IPS DF 6.9 (cell line): Measurements from ENCODE around the gene RXFP2.

Experiments used
- DNase-seq: peaks from one replicate; pipeline ENCODE4 v3.0.0-alpha.2; 2013; ENCODE audit warnings: low read depth, low spot score
- H3K27ac ChIP-seq: one replicate; pipeline ENCODE4 v1.5.1; 2013; ENCODE audit warnings: low read length, control low read depth
- H3K27me3 ChIP-seq: 2 replicates; pipeline ENCODE4 v1.6.1; 2013; ENCODE audit warnings: mild to moderate bottlenecking, low read length; ENCODE audit not compliant: control insufficient read depth, insufficient read depth
- H3K36me3 ChIP-seq: 2 replicates; pipeline ENCODE4 v1.6.1; 2013; ENCODE audit warnings: low read length; ENCODE audit not compliant: control insufficient read depth, insufficient read depth
- H3K4me1 ChIP-seq: 2 replicates; pipeline ENCODE4 v1.6.1; 2013; ENCODE audit warnings: low read length; ENCODE audit not compliant: control insufficient read depth, insufficient read depth
- H3K4me3 ChIP-seq: 2 replicates; pipeline ENCODE4 v1.5.1; 2013; ENCODE audit warnings: mild to moderate bottlenecking, low read length
- H3K9me3 ChIP-seq: 2 replicates; pipeline ENCODE4 v1.6.1; 2013; ENCODE audit warnings: low read length, inconsistent platforms; ENCODE audit not compliant: control insufficient read depth, insufficient read depth
- WGBS: extraction: QIAGEN DNeasy Blood & Tissue Kit; methylation state at CpG from one replicate; pipeline ENCODE4 v1.1.7; 2013; ENCODE audit warnings: mixed read lengths, missing lambda C conversion rate; ENCODE audit not compliant: insufficient read length, insufficient coverage; 5-methylcytosine and 5-hydroxymethylcytosine counted together

Gene RXFP2

GRCh38 chr13:31733066-31733465 lies 6.3 kb upstream of the RXFP2 start:
- Histone ChIP-seq H3K36me3 (no peaks in the 10 kb centered on the region), H3K4me3 (no peak overlapping the region), H3K9me3 (no peaks in the 10 kb centered on the region; the same call in 1 of the 2 replicates), H3K27me3 (no peaks in the 10 kb centered on the region), H3K4me1 (no peaks in the 10 kb centered on the region), H3K27ac (no peak overlapping the region)
- no CpG with 5 or more reads among the region's 5 CpGs for WGBS
- DNase-seq: no peak

GRCh38 chr13:31733647-31734046 lies 5.7 kb upstream of the RXFP2 start:
- Histone ChIP-seq H3K27ac (no peak overlapping the region), H3K4me3 (no peak overlapping the region), H3K27me3 (no peaks in the 10 kb centered on the region), H3K9me3 (no peaks in the 10 kb centered on the region; the same call in 1 of the 2 replicates), H3K4me1 (no peaks in the 10 kb centered on the region), H3K36me3 (no peaks in the 10 kb centered on the region)
- no CpG with 5 or more reads among the region's 2 CpGs for WGBS
- no peak for DNase-seq

DNA sequence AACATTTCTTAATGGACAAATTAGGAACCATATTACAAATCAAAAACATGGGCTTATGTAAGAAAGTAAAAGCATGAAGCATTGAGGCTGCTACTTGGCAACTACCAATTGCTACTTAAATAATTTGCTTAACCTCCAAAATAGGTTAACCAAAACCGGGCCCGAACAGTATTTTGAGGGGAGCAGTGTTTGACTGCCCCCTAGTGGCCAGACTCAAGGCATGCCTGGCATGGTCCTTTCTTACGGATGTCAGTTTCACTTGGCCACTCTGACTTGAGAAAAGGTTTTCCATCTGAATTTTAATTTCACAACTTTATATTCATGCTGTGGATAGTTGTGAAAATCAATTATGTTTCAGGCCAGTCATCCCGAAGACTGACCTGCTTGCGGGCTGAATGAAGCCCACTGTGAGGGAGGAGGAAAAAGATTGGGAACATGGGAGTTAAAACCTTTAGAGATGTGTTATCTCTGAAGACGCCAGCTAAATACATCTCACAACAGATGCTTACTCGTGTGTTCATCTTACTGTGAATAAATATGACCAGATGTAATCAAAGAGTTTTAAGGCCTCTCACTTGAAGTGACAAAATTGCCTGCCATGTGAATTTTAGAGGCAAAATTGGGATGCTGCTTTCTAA lies 2.9 kb downstream of the RXFP2 start:
- Histone ChIP-seq H3K36me3 (no peaks in the 10 kb centered on the region), H3K4me1 (no peaks in the 10 kb centered on the region), H3K27me3 (no peaks in the 10 kb centered on the region), H3K4me3 (no peak overlapping the region), H3K27ac (no peak overlapping the region), H3K9me3 (no peaks in the 10 kb centered on the region)
- no CpG with 5 or more reads among the region's 7 CpGs for WGBS
- peak; percentile 58 for DNase-seq

DNA sequence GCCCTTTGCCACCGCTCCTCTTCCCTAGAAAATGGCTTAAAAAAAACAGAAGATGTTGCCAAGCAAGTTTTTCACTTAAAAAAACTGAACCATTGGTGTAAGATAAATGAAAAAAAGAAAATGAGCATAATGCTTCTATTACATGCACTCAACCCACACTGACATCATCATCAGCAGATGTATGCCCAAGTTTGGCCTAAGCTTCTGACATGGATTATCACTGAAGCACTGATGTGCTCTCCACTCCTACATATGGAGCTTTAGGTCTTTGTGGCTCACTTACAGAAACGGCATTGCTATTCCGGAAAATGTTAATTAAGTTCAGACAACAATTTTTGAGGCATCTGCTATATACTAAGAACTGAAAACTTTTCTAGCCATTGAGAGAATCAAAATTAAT lies 8.0 kb downstream of the RXFP2 start:
- Histone ChIP-seq H3K27ac (no peak overlapping the region), H3K4me1 (no peaks in the 10 kb centered on the region), H3K4me3 (no peak overlapping the region), H3K36me3 (no peaks in the 10 kb centered on the region), H3K27me3 (no peaks in the 10 kb centered on the region), H3K9me3 (no peaks in the 10 kb centered on the region)
- no CpG with 5 or more reads among the region's 3 CpGs for whole genome bisulfite sequencing
- DNase-seq: no peak

GRCh38 chr13:31747966-31748365 lies 8.6 kb downstream of the RXFP2 start:
- WGBS: no CpG with 5 or more reads among the region's 2 CpGs
- Histone ChIP-seq H3K4me1 (no peaks in the 10 kb centered on the region), H3K36me3 (no peaks in the 10 kb centered on the region), H3K9me3 (no peaks in the 10 kb centered on the region), H3K4me3 (no peak overlapping the region), H3K27ac (no peak overlapping the region), H3K27me3 (no peaks in the 10 kb centered on the region)
- no peak for DNase-seq

DNA sequence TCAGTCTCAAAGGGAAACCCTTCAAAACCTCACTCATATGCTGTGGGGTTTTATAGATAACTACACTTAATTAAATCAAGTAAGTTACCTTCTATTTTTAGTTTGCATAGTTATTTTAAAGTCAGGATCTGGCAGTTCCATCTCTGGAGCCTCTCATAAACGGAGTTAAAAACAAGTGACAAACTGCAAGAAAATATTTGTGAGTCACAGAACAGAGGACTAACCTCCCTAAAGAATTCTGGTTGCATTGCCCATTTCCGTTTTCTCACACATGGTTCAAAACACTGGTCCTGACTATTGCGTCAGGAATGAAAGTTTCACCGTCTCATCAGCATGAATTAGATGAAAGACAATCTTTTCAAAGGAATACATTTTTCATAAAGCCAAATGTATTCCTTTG lies 10.6 kb downstream of the RXFP2 start:
- WGBS: no CpG with 5 or more reads among the region's 4 CpGs
- H3K4me3 ChIP-seq: no peak overlapping the region
- no peaks in the 10 kb centered on the region for H3K4me1 ChIP-seq
- DNase-seq: no peak
- no peak overlapping the region for H3K27ac ChIP-seq
- no peaks in the 10 kb centered on the region for H3K27me3 ChIP-seq
- no peaks in the 10 kb centered on the region for H3K36me3 ChIP-seq
- H3K9me3 ChIP-seq: no peaks in the 10 kb centered on the region

DNA sequence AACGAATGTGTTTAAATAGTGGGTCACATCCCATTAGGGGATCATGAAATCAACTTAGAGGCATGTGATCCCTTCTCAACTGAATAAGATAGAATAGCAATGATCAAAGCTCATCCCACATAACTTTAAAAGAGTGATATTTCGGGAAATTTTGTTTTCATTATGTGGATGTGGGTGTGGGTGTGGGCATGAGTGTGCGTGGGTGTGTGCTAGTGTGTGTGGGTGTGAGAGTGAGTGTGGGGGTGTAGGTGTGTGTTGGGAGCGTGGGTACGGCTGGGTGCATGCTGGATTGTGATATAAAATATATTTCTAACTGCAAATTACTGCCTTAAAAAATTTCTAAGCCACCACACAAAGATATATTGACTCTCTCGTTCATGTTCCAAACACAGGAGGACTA lies 15.9 kb downstream of the RXFP2 start:
- Histone ChIP-seq H3K9me3 (no peaks in the 10 kb centered on the region), H3K27me3 (no peaks in the 10 kb centered on the region), H3K4me1 (no peaks in the 10 kb centered on the region), H3K27ac (no peak overlapping the region), H3K36me3 (no peaks in the 10 kb centered on the region), H3K4me3 (no peak overlapping the region)
- 100% methylated on average over 1 of the region's 6 CpGs for WGBS
- DNase-seq: no peak

DNA sequence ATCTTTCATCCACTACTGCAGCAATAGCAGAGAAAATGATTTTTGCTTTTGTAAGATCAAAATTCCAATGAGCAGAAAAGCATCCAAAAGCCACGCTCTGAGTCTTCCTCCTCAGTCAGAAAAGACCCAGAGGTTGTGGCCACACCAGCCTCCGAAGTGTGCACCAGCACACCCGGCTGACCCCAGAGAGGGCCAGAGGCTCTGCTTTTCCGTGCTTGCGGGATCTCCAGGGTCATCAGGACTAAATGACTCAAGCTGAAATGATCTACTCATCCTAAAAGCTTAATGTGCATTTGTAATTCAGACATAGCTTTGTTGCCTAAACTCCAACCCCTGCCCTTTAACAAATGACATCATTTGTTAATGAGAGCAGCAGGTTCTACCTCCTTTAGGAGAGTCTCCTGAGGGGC lies 16.5 kb downstream of the RXFP2 start:
- no CpG with 5 or more reads among the region's 5 CpGs for WGBS

DNA sequence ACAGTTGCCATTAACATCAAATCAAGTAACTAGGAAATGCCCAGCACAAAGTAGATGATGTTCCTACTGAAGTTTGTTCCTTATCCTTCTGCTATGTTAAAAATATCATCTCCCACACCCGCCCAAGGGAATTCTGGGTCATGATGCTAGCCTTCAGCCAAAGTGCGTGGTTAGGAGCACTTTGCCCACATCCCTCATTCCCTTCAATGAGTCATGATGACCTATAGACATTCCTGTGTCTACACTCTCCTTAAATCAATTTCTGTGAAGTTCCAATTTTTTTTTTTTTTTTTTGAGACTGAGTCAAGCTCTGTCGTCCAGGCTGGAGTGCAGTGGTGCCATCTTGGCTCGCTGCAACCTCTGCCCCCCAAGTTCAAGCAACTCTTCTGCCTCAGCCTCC lies 17.0 kb downstream of the RXFP2 start:
- Histone ChIP-seq H3K27ac (no peak overlapping the region), H3K36me3 (no peaks in the 10 kb centered on the region), H3K4me3 (no peak overlapping the region), H3K4me1 (no peaks in the 10 kb centered on the region), H3K27me3 (no peaks in the 10 kb centered on the region), H3K9me3 (no peaks in the 10 kb centered on the region)
- no peak for DNase-seq
- no CpG with 5 or more reads among the region's 4 CpGs for WGBS

More for the DNA sequence above, 16.5 kb downstream of the RXFP2 start:
- H3K4me1 ChIP-seq: no peaks in the 10 kb centered on the region
- DNase-seq: no peak
- no peaks in the 10 kb centered on the region for H3K36me3 ChIP-seq
- no peak overlapping the region for H3K4me3 ChIP-seq
- no peak overlapping the region for H3K27ac ChIP-seq
- H3K9me3 ChIP-seq: no peaks in the 10 kb centered on the region
- H3K27me3 ChIP-seq: no peaks in the 10 kb centered on the region

DNA sequence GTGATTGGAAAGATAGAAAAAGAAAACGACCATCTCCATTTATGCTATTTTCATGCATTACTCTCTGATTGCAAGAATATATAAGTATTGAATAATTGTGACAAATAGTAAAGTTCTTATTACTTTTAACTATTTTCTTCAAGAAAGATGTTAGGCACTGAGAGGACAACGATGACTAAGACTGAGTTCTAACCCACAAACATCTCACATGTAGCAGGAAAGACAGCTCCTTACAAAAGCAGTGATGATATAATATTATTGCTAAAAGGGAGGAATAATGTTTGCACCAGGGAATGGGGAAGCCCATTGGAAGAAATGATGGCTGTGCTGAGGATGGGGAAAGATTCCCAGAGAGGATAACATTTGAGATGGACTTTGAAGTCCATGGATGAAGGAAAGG lies 22.6 kb downstream of the RXFP2 start:
- no CpG with 5 or more reads among the region's 2 CpGs for WGBS
- no peak for DNase-seq

DNA sequence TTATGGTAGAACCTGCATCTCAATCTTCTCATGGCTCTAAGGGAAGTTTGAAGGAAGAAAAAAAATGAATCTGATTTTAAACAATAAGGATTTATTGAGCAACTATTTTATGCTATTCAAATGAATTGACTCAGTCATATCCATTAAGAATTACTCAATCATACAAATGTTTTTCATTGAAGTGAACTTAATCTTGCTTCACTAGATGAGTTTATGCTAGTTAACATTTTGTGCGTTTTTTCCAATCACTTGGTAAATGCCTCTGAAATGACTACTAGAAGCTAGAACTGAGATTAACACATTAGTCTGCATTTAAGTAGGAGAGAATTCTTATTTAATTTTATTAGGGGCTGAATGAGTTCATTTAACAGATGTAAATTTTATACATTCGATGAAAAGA lies 25.2 kb downstream of the RXFP2 start:
- Histone ChIP-seq H3K27me3 (no peaks in the 10 kb centered on the region), H3K36me3 (no peaks in the 10 kb centered on the region), H3K4me3 (no peak overlapping the region), H3K4me1 (no peaks in the 10 kb centered on the region), H3K27ac (no peak overlapping the region), H3K9me3 (no peaks in the 10 kb centered on the region)
- no CpG with 5 or more reads among the region's 2 CpGs for WGBS
- no peak for DNase-seq

More for the DNA sequence above, 22.6 kb downstream of the RXFP2 start:
- H3K27ac ChIP-seq: no peak overlapping the region
- H3K4me1 ChIP-seq: no peaks in the 10 kb centered on the region
- no peaks in the 10 kb centered on the region for H3K36me3 ChIP-seq
- no peak overlapping the region for H3K4me3 ChIP-seq
- no peaks in the 10 kb centered on the region for H3K27me3 ChIP-seq
- no peaks in the 10 kb centered on the region for H3K9me3 ChIP-seq
